KOPT-K1 (cell line): Measurements from ENCODE around the gene DDX4.
"Not testable (repeated sequence)": the region's sequence is repeated elsewhere in the genome, so short reads cannot be mapped to it uniquely, and the experiment has no call there.

Experiments
- H3K27ac ChIP-seq: fragments of 200-600 bp; sonication (generic); 2 replicates; pipeline ENCODE4 v1.5.1; 2016; ENCODE audit warnings: antibody characterized with exemption, mild to moderate bottlenecking, low read depth, low read length; ENCODE audit not compliant: poor library complexity, severe bottlenecking
- H3K36me3 ChIP-seq: fragments of 200-600 bp; sonication (generic); 2 replicates; pipeline ENCODE4 v1.5.1; 2017; ENCODE audit warnings: antibody characterized with exemption, mild to moderate bottlenecking, low read length, moderate library complexity; ENCODE audit not compliant: insufficient read depth
- H3K9me3 ChIP-seq: fragments of 200-600 bp; sonication (generic); 2 replicates; pipeline ENCODE4 v1.5.1; 2017; ENCODE audit warnings: antibody characterized with exemption, low read length, mild to moderate bottlenecking; ENCODE audit not compliant: insufficient read depth, poor library complexity, severe bottlenecking

The DDX4 gene

GRCh38 chr5:55750499-55750898 lies 12.6 kb downstream of the DDX4 start:
- Histone ChIP-seq H3K27ac (no peak overlapping the region), H3K36me3 (no peaks in the 10 kb centered on the region)

GRCh38 chr5:55758231-55758630 lies 20.4 kb downstream of the DDX4 start:
- Histone ChIP-seq H3K36me3 (no peaks in the 10 kb centered on the region), H3K27ac (no peak overlapping the region), H3K9me3 (no peaks in the 10 kb centered on the region)

More at GRCh38 chr5:55750499-55750898, 12.6 kb downstream of the DDX4 start:
- no peaks in the 10 kb centered on the region for H3K9me3 ChIP-seq

- Histone ChIP-seq H3K36me3 (no peaks in the 10 kb centered on the region), H3K9me3 (no peaks in the 10 kb centered on the region), H3K27ac (no peak overlapping the region)
These were observed 20.9 kb downstream of the DDX4 start for GRCh38 chr5:55758714-55759113.

GRCh38 chr5:55761721-55762120 lies 23.9 kb downstream of the DDX4 start:
- not testable (repeated sequence) for H3K9me3 ChIP-seq, H3K36me3 ChIP-seq, H3K27ac ChIP-seq

- H3K36me3 ChIP-seq, result no peaks in the 10 kb centered on the region
- no peak overlapping the region for H3K27ac ChIP-seq
- H3K9me3 ChIP-seq, result no peaks in the 10 kb centered on the region
These were observed 26.0 kb downstream of the DDX4 start for GRCh38 chr5:55763746-55764420.

GRCh38 chr5:55768279-55768678 lies 30.4 kb downstream of the DDX4 start:
- no peak overlapping the region for H3K27ac ChIP-seq
- no peaks in the 10 kb centered on the region for H3K36me3 ChIP-seq
- H3K9me3 ChIP-seq, result no peaks in the 10 kb centered on the region

GRCh38 chr5:55771175-55771655 lies 33.4 kb downstream of the DDX4 start:
- Histone ChIP-seq H3K9me3 (no peaks in the 10 kb centered on the region), H3K27ac (no peak overlapping the region), H3K36me3 (no peaks in the 10 kb centered on the region)

DNA sequence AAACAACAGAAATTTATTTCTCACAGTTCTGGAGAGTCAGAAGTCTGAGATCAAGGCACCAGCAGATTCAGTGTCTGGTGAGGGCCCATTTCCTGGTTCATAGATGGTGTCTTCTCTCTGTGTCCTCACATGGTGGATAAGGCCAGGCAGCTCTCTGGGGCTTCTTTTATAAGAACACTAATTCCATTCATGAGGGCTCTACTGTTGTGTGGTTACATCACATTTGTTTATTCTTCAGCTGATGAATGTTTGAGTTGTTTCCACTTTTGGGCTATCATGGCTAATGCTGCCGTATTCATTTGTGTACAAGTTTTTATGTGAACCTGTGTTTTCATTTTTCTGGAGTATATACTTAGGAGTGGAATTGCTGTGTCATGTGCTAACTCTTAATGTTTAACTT lies 35.2 kb downstream of the DDX4 start:
- H3K9me3 ChIP-seq, result no peaks in the 10 kb centered on the region
- H3K27ac ChIP-seq, result no peak overlapping the region
- H3K36me3 ChIP-seq, result no peaks in the 10 kb centered on the region

DNA sequence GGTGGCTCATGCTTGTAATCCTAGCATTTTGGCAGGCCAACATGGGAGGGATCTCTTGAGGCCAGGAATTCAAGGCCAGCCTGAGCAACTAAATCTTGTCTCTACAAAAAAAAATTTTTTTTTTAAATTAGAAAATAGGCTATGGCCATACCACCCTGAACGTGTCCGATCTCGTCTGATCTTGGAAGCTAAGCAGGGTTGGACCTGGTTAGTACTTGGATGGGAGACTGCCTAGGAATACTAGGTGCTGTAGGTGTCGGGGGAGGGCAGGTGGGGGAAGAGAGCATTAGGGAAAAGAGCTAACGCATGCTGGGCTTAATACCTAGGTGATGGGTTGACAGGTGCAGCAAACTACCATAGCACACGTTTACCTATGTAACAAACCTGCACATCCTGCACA lies 39.5 kb downstream of the DDX4 start:
- Histone ChIP-seq H3K27ac (no peak overlapping the region), H3K36me3 (no peaks in the 10 kb centered on the region), H3K9me3 (no peaks in the 10 kb centered on the region)

- no peaks in the 10 kb centered on the region for H3K9me3 ChIP-seq
- no peaks in the 10 kb centered on the region for H3K36me3 ChIP-seq
These were observed 63.1 kb downstream of the DDX4 start for GRCh38 chr5:55800924-55801323.

GRCh38 chr5:55808814-55809213 lies 71.0 kb downstream of the DDX4 start:
- not testable (repeated sequence) for H3K27ac ChIP-seq, H3K36me3 ChIP-seq
- H3K9me3 ChIP-seq, result peaks cover 16% of the 10 kb centered on the region

More at GRCh38 chr5:55800924-55801323, 63.1 kb downstream of the DDX4 start:
- no peak overlapping the region for H3K27ac ChIP-seq

DNA sequence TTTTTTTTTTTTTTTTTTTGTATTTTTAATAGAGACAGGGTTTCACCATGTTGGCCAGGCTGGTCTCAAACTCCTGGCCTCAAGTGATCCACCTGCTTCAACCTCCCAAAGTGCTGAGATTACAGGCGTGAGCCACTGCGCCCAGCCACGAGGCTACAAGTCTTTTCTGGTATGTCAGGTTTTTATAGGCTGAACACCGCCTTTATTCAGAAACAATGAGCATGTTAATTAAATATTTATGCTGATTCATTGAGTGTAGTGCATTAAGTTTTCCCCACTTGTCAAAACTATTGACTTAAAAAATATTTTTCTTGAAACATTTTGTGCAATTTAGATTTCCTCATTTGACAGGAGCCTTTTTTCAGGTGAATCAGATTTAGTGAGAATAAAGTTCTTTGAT lies 78.1 kb downstream of the DDX4 start:
- H3K9me3 ChIP-seq, H3K36me3 ChIP-seq, H3K27ac ChIP-seq: not testable (repeated sequence)

DNA sequence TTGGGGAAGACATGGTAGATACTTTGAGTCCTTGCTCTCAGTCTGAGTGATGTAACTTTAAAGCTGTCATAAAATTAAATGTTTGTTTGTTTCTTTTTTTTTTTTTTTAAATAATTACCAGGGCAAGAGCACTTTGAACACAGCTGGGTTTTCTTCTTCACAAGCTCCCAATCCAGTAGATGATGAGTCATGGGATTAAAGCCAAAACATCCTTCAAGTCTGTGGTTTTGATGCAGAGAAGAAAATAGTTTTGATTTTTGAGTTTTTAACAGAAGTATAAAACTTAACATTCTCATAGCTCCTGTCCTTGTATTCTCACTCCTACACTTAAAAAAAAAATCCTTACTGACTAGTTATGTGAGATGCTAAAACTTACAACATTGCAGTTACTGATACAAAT lies 78.5 kb downstream of the DDX4 start:
- H3K27ac ChIP-seq, result no peak overlapping the region
- no peaks in the 10 kb centered on the region for H3K9me3 ChIP-seq
- no peaks in the 10 kb centered on the region for H3K36me3 ChIP-seq

DNA sequence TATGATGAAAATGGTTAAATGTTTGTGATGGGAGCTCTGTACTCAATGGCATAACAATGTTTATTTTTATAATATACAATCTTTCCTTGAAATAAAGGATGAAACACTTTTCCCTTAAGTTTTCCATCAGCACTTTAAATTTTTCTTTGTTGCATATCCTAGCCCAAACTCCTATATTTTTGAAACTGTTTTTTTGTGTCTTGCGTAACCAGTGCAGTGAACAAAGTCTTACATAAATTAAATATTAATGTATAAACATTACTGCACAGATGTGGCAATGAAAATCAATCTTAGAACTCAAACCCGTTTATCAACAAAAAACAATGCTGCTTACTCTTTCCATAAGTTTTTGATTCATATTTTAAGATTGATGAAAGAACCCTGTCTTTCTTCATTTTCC lies 79.2 kb downstream of the DDX4 start:
- Histone ChIP-seq H3K9me3 (no peaks in the 10 kb centered on the region), H3K27ac (no peak overlapping the region), H3K36me3 (no peaks in the 10 kb centered on the region)

DNA sequence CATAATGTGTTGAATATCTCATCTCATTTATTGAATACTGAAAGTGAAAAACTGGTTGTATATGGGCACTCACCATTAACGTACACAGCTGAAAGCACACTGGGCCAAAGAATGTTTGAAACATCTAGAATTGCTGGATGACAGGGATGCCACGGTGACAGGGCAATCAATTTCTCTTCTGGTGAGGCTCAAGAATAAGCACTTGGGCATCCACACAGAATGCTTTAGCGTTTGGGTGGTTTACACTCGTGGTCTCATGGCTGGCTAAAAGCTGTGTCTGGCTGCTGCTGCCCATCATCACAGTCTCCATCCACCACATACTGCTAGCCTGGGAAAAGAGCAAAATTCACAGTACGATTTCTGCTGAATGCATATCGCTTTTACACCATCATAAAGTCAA lies 82.6 kb downstream of the DDX4 start:
- Histone ChIP-seq H3K27ac (no peak overlapping the region), H3K9me3 (no peaks in the 10 kb centered on the region), H3K36me3 (no peaks in the 10 kb centered on the region)

DNA sequence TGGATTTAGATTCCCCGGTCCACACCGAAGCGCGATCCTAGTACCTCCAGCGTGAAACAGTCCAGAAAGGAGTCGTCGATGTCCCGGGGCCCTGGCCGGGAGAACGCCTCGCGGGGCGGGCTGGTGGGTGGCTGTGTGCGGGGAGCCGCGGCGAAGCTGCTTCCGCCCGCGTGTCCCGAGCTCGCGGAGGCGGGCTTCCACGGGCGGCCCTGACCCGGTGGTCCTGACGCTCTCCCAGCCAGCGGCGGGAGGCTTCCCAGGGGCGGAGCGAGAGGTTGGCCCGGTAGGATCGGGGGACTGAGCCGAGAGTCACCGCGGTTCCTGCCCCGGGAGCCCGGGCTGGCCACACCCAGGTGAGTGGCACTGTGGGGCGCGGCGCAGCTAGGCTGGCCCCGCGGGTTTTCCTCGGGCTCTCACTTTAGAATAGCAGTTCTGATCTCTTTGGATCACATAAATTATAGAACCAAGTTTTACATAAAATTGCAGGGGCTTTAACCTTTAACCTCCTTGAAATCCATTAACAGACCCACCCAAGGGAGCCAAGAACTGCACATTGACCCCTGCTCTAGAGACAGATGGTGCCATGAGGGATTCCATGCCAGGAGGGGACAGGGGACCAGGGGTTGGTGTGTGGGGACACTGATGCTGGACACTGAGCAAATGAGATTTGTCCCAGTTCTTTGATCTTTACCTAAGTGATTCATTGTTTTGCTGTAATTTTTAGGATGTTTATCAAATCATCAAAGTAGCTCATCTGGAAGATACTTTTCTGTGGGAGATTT lies 84.1 kb downstream of the DDX4 start:
- H3K36me3 ChIP-seq, result no peaks in the 10 kb centered on the region
- H3K9me3 ChIP-seq, result no peaks in the 10 kb centered on the region
- H3K27ac ChIP-seq, result no peak overlapping the region
